Fibroblast of mammary gland (primary cell): ENCODE results near the gene GRID2.
A peak's percentile ranks its signal among the peaks of the same experiment; 100 is the strongest.
"Not testable (repeated sequence)": the region's sequence is repeated elsewhere in the genome, so short reads cannot be mapped to it uniquely, and the experiment has no call there.

Experiments
- DNase-seq: peaks from one replicate; pipeline ENCODE4 v3.0.0-alpha.2; 2010; ENCODE audit warnings: low read depth
- H3K4me3 ChIP-seq: 2 replicates; pipeline ENCODE4 v1.5.1; 2011; ENCODE audit warnings: low read depth, mild to moderate bottlenecking, low read length, moderate library complexity; ENCODE audit not compliant: control insufficient read depth
- CTCF ChIP-seq: conservative IDR thresholded peaks from 2 replicates; pipeline ENCODE4 v1.5.1; 2011; ENCODE audit warnings: low read depth, low read length, inconsistent platforms; ENCODE audit not compliant: control insufficient read depth, insufficient read depth

GRID2 gene

GRCh38 chr4:92362028-92362427 is 58.3 kb downstream of the GRID2 start:
- no peak for DNase-seq
- no peak for TF ChIP-seq CTCF

GRCh38 chr4:92368653-92369052 is 64.9 kb downstream of the GRID2 start:
- no peak for TF ChIP-seq CTCF
- H3K4me3 ChIP-seq: no peak overlapping the region
- DNase-seq: no peak

More at GRCh38 chr4:92362028-92362427, 58.3 kb downstream of the GRID2 start:
- H3K4me3 ChIP-seq: no peak overlapping the region

- TF ChIP-seq CTCF: no peak
- no peak overlapping the region for H3K4me3 ChIP-seq
- peak; percentile 9 for DNase-seq
Measured at GRCh38 chr4:92381616-92382015, 77.8 kb downstream of the GRID2 start.

- H3K4me3 ChIP-seq: no peak overlapping the region
- no peak for TF ChIP-seq CTCF
- DNase-seq: no peak
Measured at GRCh38 chr4:92382128-92382527, 78.4 kb downstream of the GRID2 start.

GRCh38 chr4:92387459-92388069 is 83.8 kb downstream of the GRID2 start:
- peak; percentile 53 for TF ChIP-seq CTCF
- DNase-seq: peak; percentile 50
- H3K4me3 ChIP-seq: no peak overlapping the region

- no peak for DNase-seq
- TF ChIP-seq CTCF: no peak
- H3K4me3 ChIP-seq: no peak overlapping the region
Measured at GRCh38 chr4:92399032-92399431, 95.3 kb downstream of the GRID2 start.

- H3K4me3 ChIP-seq: not testable (repeated sequence)
Measured at GRCh38 chr4:92403525-92403924, 99.8 kb downstream of the GRID2 start.

More at GRCh38 chr4:92403525-92403924, 99.8 kb downstream of the GRID2 start:
- not testable (repeated sequence) for DNase-seq
